SK-N-SH (cell line): ENCODE measurements around the gene HIF3A.

Experiments
- EZH2phosphoT487 ChIP-seq: fragments of 200-600 bp; sonication (generic); IDR thresholded peaks from 2 replicates; pipeline ENCODE4 v1.6.1; 2017; ENCODE audit warnings: low read depth, mixed run types, mild to moderate bottlenecking, antibody characterized with exemption, moderate library complexity, borderline replicate concordance
- FOXM1 ChIP-seq: IDR thresholded peaks from 2 replicates; pipeline ENCODE4 v1.4.0; 2012; ENCODE audit warnings: low read depth, mild to moderate bottlenecking
- JUND ChIP-seq: IDR thresholded peaks from 2 replicates; pipeline ENCODE4 v1.4.0; 2012
- MXI1 ChIP-seq: IDR thresholded peaks from 2 replicates; pipeline ENCODE4 v1.6.1; 2012; ENCODE audit warnings: mild to moderate bottlenecking, low read depth, low read length, improper control_type of control experiment
- RAD21 ChIP-seq: IDR thresholded peaks from 2 replicates; pipeline ENCODE4 v1.6.1; 2012; ENCODE audit warnings: mild to moderate bottlenecking, low read length
- TAF1 ChIP-seq: IDR thresholded peaks from 2 replicates; pipeline ENCODE4 v1.6.1; 2012; ENCODE audit warnings: low read depth, mild to moderate bottlenecking, low read length, moderate library complexity, borderline replicate concordance
- USF2 ChIP-seq: fragments of 150-350 bp; IDR thresholded peaks from 2 replicates; pipeline ENCODE4 v1.6.1; 2017; ENCODE audit warnings: antibody characterized with exemption, low read length, low read depth, borderline replicate concordance
- TF ChIP-seq, protein P1 (sequence below): fragments of 200-600 bp; sonication (generic); IDR thresholded peaks from 2 replicates; pipeline ENCODE4 v1.6.1; 2017; ENCODE audit warnings: antibody characterized with exemption, mild to moderate bottlenecking, moderate library complexity

- TF ChIP-seq USF2 = no peak
- TF ChIP-seq, protein P1, sequence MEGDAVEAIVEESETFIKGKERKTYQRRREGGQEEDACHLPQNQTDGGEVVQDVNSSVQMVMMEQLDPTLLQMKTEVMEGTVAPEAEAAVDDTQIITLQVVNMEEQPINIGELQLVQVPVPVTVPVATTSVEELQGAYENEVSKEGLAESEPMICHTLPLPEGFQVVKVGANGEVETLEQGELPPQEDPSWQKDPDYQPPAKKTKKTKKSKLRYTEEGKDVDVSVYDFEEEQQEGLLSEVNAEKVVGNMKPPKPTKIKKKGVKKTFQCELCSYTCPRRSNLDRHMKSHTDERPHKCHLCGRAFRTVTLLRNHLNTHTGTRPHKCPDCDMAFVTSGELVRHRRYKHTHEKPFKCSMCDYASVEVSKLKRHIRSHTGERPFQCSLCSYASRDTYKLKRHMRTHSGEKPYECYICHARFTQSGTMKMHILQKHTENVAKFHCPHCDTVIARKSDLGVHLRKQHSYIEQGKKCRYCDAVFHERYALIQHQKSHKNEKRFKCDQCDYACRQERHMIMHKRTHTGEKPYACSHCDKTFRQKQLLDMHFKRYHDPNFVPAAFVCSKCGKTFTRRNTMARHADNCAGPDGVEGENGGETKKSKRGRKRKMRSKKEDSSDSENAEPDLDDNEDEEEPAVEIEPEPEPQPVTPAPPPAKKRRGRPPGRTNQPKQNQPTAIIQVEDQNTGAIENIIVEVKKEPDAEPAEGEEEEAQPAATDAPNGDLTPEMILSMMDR = no peak
- TF ChIP-seq TAF1 = no peak
- TF ChIP-seq RAD21 = no peak
- TF ChIP-seq MXI1 = no peak
- no peak for TF ChIP-seq FOXM1
- TF ChIP-seq EZH2phosphoT487 = no peak
- TF ChIP-seq JUND = no peak
Measured at GRCh38 chr19:46366620-46367292, 69.9 kb downstream of the HIF3A start.
